HFF-Myc (cell line): ENCODE results near the gene SLC22A12.

ENCODE experiments used
- DNase-seq: peaks from one replicate; pipeline ENCODE4 v3.0.0-alpha.2; 2011; ENCODE audit warnings: low read depth; ENCODE audit errors: extremely low read depth
- H3K4me3 ChIP-seq: replicated peaks from 2 replicates; pipeline ENCODE4 v1.5.1; 2011; ENCODE audit warnings: low read depth, mild to moderate bottlenecking, control low read depth, low read length
- CTCF ChIP-seq: IDR thresholded peaks from 2 replicates; pipeline ENCODE4 v1.5.1; 2012; ENCODE audit warnings: mild to moderate bottlenecking, low read depth, low read length, control low read depth; ENCODE audit errors: missing control alignments

SLC22A12 gene

GRCh38 chr11:64600281-64600992 is 9.4 kb downstream of the SLC22A12 start:
- no peak for TF ChIP-seq CTCF
- DNase-seq: no peak

GRCh38 chr11:64601605-64602465 is 10.8 kb downstream of the SLC22A12 start:
- TF ChIP-seq CTCF: no peak
- H3K4me3 ChIP-seq: no peak overlapping the region

More at GRCh38 chr11:64600281-64600992, 9.4 kb downstream of the SLC22A12 start:
- no peak overlapping the region for H3K4me3 ChIP-seq

GRCh38 chr11:64602466-64603070 is 11.5 kb downstream of the SLC22A12 start:
- TF ChIP-seq CTCF: no peak
- no peak overlapping the region for H3K4me3 ChIP-seq
- no peak for DNase-seq

More at GRCh38 chr11:64601605-64602465, 10.8 kb downstream of the SLC22A12 start:
- DNase-seq: no peak

- no peak for DNase-seq
- no peak overlapping the region for H3K4me3 ChIP-seq
- TF ChIP-seq CTCF: no peak
These were observed 12.5 kb downstream of the SLC22A12 start for GRCh38 chr11:64603411-64604110.

GRCh38 chr11:64604458-64605243 is 13.6 kb downstream of the SLC22A12 start:
- H3K4me3 ChIP-seq: no peak overlapping the region
- no peak for DNase-seq
- TF ChIP-seq CTCF: no peak

- no peak for DNase-seq
- H3K4me3 ChIP-seq: no peak overlapping the region
- TF ChIP-seq CTCF: no peak
These were observed 14.2 kb downstream of the SLC22A12 start for GRCh38 chr11:64605244-64605560.
